Sigmoid colon (tissue), 4 donors: ENCODE data around the gene TP53BP2.

ENCODE experiments used
- CTCF ChIP-seq, 4 experiments: fragments of 450-650 bp in 3 of 4; fragments of 200-600 bp in 1 of 4; IDR thresholded peaks; one replicate each; pipeline ENCODE4 v1.5.1; 2016 to 2019; ENCODE audit warnings: antibody characterized with exemption in 4 of 4, mild to moderate bottlenecking in 3 of 4, moderate library complexity in 2 of 4
- EP300 ChIP-seq, 4 donors: sonication (generic); formaldehyde crosslinking; IDR thresholded peaks; one replicate each; pipeline ENCODE4 v1.6.1; 2017; ENCODE audit warnings: antibody characterized with exemption in 4 of 4
- POLR2A ChIP-seq, 2 donors: fragments of 450-650 bp; IDR thresholded peaks; one replicate each; pipeline ENCODE4 v1.6.1; 2016; ENCODE audit warnings: antibody characterized with exemption in 2 of 2, mild to moderate bottlenecking in 2 of 2, moderate library complexity in 2 of 2

- TF ChIP-seq CTCF (IDR thresholded peaks at IDR 0.05) (no peak), POLR2A (IDR thresholded peaks at IDR 0.05) (no peak), EP300 (IDR thresholded peaks at IDR 0.05) (no peak)
Measured at GRCh38 chr1:223877804-223878203, 32.1 kb upstream of the TP53BP2 start.
